Muscle of arm (tissue), 12 donors: ENCODE results near the gene SLC39A1. TPM values are rescaled to one million over a fixed set of nuclear protein-coding genes. Genes with fewer than 3 reads are reported as not detected.

Experiments
- polyA plus RNA-seq, 12 donors: library from polyadenylated mRNA; unstranded; fragments of 120-200 nt; gene quantifications; one replicate each; pipeline ENCODE4 v1.2.1, GENCODE V29; 2013; ENCODE audit not compliant: insufficient read length in 12 of 12

SLC39A1 gene
- polyA plus RNA-seq, 12 donors: 33.5 to 57.6 (median 41.6) TPM; not detected in 1

Other genes starting within 250 kb of the SLC39A1 start
- gene INTS3, start 235.5 kb downstream of the SLC39A1 start, polyA plus RNA-seq: 100 to 1,000 TPM in 1 of 12 donors, 10 to 100 TPM in 11; 34.5 to 239 (median 37.6) TPM
- 10 to 100 TPM in 11 of 12 donors, not detected in 1; 17.8 to 56.9 (median 19.3) TPM for gene SLC27A3, start 188.1 kb downstream of the SLC39A1 start, polyA plus RNA-seq
- gene GATAD2B, start 40.6 kb downstream of the SLC39A1 start, polyA plus RNA-seq: 10 to 100 TPM in 11 of 12 donors, not detected in 1; 14.4 to 39.5 (median 18.5) TPM
- gene DENND4B, start 16.8 kb downstream of the SLC39A1 start, polyA plus RNA-seq: 10 to 100 TPM in 11 of 12 donors, not detected in 1; 20.5 to 39.0 (median 28.3) TPM
- 10 to 100 TPM in 11 of 12 donors, not detected in 1; 18.3 to 48.2 (median 24.3) TPM for gene CRTC2, start 4.9 kb downstream of the SLC39A1 start, polyA plus RNA-seq
- gene CREB3L4, start 4.4 kb upstream of the SLC39A1 start, polyA plus RNA-seq: 10 to 100 TPM in 9 of 12 donors, 1 to 10 TPM in 1, not detected in 2; 9.7 to 17.4 (median 12.0) TPM
- 10 to 100 TPM in 11 of 12 donors, not detected in 1; 58.3 to 90.5 (median 74.0) TPM for gene JTB, start 14.1 kb upstream of the SLC39A1 start, polyA plus RNA-seq
- 100 to 1,000 TPM in 2 of 12 donors, 10 to 100 TPM in 9, not detected in 1; 68.1 to 152 (median 80.1) TPM for gene RAB13, start 22.8 kb upstream of the SLC39A1 start, polyA plus RNA-seq
- 1,000 to 10,000 TPM; 2,545 to 3,821 (median 3,262) TPM for gene RPS27, start 27.2 kb upstream of the SLC39A1 start, polyA plus RNA-seq
- under 1 TPM in 3 of 12 donors, not detected in 9; 0.08 to 0.12 (median 0.11) TPM for gene NUP210L, start 191.5 kb upstream of the SLC39A1 start, polyA plus RNA-seq
- gene TPM3, start 228.6 kb upstream of the SLC39A1 start, polyA plus RNA-seq: 1,000 to 10,000 TPM in 2 of 12 donors, 100 to 1,000 TPM in 10; 450 to 3,111 (median 675) TPM
- gene CFAP141, start 242.8 kb upstream of the SLC39A1 start, polyA plus RNA-seq: not detected